A549 (cell line): ENCODE data around the gene TRAF3IP1.

Experiments
- CEBPB ChIP-seq, 2 experiments: fragments of >200 bp in 1 of 2; sonication (Bioruptor Twin) in 1 of 2; formaldehyde crosslinking in 1 of 2; IDR thresholded peaks; 2 replicates each; pipeline ENCODE4 v1.6.1; 2012 to 2016
- CHD2 ChIP-seq: fragments of 150-350 bp; IDR thresholded peaks from 2 replicates; pipeline ENCODE4 v1.6.1; 2014; ENCODE audit warnings: low read length; ENCODE audit not compliant: partially characterized antibody
- CTCF ChIP-seq: fragments of >200 bp; sonication (Bioruptor Twin); formaldehyde crosslinking; IDR thresholded peaks from 3 replicates; pipeline ENCODE4 v1.5.1; 2016
- EHMT2 ChIP-seq: fragments of 200-600 bp; sonication (generic); IDR thresholded peaks from 2 replicates; pipeline ENCODE4 v1.6.1; 2016; ENCODE audit warnings: antibody characterized with exemption, low read depth, mild to moderate bottlenecking, moderate library complexity
- EP300 ChIP-seq, 2 experiments: fragments of >200 bp; sonication (Bioruptor Twin); formaldehyde crosslinking; IDR thresholded peaks; 2 replicates in 1 of 2; 3 replicates in 1 of 2; pipeline ENCODE4 v1.6.1; 2016 to 2017
- JUN ChIP-seq, 2 experiments: fragments of >200 bp; sonication (Bioruptor Twin); formaldehyde crosslinking; IDR thresholded peaks; 2 replicates in 1 of 2; 3 replicates in 1 of 2; pipeline ENCODE4 v1.6.1; 2016 to 2017
- MAFK ChIP-seq: fragments of 450-650 bp; IDR thresholded peaks from 2 replicates; pipeline ENCODE4 v1.6.1; 2014; ENCODE audit not compliant: partially characterized antibody
- MAX ChIP-seq: IDR thresholded peaks from 2 replicates; pipeline ENCODE4 v1.6.1; 2012
- MYC ChIP-seq: IDR thresholded peaks from 2 replicates; pipeline ENCODE4 v1.6.1; 2012; ENCODE audit warnings: mild to moderate bottlenecking, inconsistent platforms, low read length, improper control_type of control experiment, borderline replicate concordance
- PBX3 ChIP-seq: IDR thresholded peaks from 2 replicates; pipeline ENCODE4 v1.6.1; 2012
- POLR2A ChIP-seq: IDR thresholded peaks from 2 replicates; pipeline ENCODE4 v1.6.1; 2012; ENCODE audit warnings: mild to moderate bottlenecking, low read length
- POLR2AphosphoS2 ChIP-seq: conservative IDR thresholded peaks from 2 replicates; pipeline ENCODE4 v1.6.1; 2012; ENCODE audit warnings: low read length, improper control_type of control experiment, inconsistent platforms
- USF2 ChIP-seq: fragments of 450-650 bp; IDR thresholded peaks from 2 replicates; pipeline ENCODE4 v1.6.1; 2014; ENCODE audit warnings: antibody characterized with exemption

GRCh38 chr2:238439917-238440316 lies 119.6 kb downstream of the TRAF3IP1 start:
- TF ChIP-seq CTCF (no peak), MAFK (no peak), EHMT2 (no peak), JUN (IDR thresholded peaks at IDR 0.05) (no peak), PBX3 (no peak), MAX (no peak), POLR2AphosphoS2 (no peak), MYC (no peak), POLR2A (no peak), EP300 (IDR thresholded peaks at IDR 0.05) (no peak), CEBPB (IDR thresholded peaks at IDR 0.05) (no peak), CHD2 (no peak), USF2 (no peak)
